Esophagus muscularis mucosa (tissue), 4 donors: ENCODE results near the gene SPSB2. TPM values are rescaled to one million over a fixed set of nuclear protein-coding genes. Genes with fewer than 3 reads are reported as not detected.
"Not testable (repeated sequence)": the region's sequence is repeated elsewhere in the genome, so short reads cannot be mapped to it uniquely, and the experiment has no call there.

Experiments
- DNase-seq: peaks from one replicate; pipeline ENCODE4 v3.0.0-alpha.2; 2017; ENCODE audit errors: extremely low spot score
- H3K27ac ChIP-seq, 4 donors: fragments of 200-600 bp; sonication (generic); replicated peaks in 1 of 4; 1 replicate in 3 of 4; 2 replicates in 1 of 4; pipeline ENCODE4 v1.5.1; 2016 to 2019; ENCODE audit warnings: mild to moderate bottlenecking in 1 of 4
- H3K27me3 ChIP-seq, 4 donors: fragments of 200-600 bp; sonication (generic); one replicate each; pipeline versions ENCODE4 v1.5.1 to v1.6.0; 2016 to 2019
- H3K36me3 ChIP-seq, 4 donors: fragments of 200-600 bp; sonication (generic); one replicate each; pipeline ENCODE4 v1.5.1; 2016 to 2019
- H3K4me1 ChIP-seq, 4 donors: fragments of 200-600 bp; sonication (generic); one replicate each; pipeline ENCODE4 v1.5.1; 2016 to 2019
- H3K4me3 ChIP-seq, 4 donors: fragments of 200-600 bp; sonication (generic); 1 replicate in 2 of 4; 2 replicates in 2 of 4; pipeline ENCODE4 v1.5.1; 2016 to 2019; ENCODE audit warnings: mild to moderate bottlenecking in 4 of 4, moderate library complexity in 1 of 4
- H3K9me3 ChIP-seq, 4 donors: fragments of 200-600 bp; sonication (generic); 1 replicate in 3 of 4; 2 replicates in 1 of 4; pipeline ENCODE4 v1.5.1; 2016 to 2019
- CTCF ChIP-seq, 3 experiments: fragments of 200-600 bp in 2 of 3; fragments of 450-650 bp in 1 of 3; sonication (generic) in 2 of 3; IDR thresholded peaks; one replicate each; pipeline ENCODE4 v1.5.1; 2017 to 2019; ENCODE audit warnings: antibody characterized with exemption in 3 of 3, mild to moderate bottlenecking in 2 of 3, moderate library complexity in 1 of 3
- EP300 ChIP-seq: sonication (generic); formaldehyde crosslinking; IDR thresholded peaks from one replicate; pipeline ENCODE4 v1.6.1; 2017; ENCODE audit warnings: antibody characterized with exemption
- POLR2A ChIP-seq: fragments of 450-650 bp; IDR thresholded peaks from one replicate; pipeline ENCODE4 v1.6.1; 2017; ENCODE audit warnings: antibody characterized with exemption, moderate library complexity, mild to moderate bottlenecking, low read depth
- POLR2AphosphoS5 ChIP-seq, 2 donors: sonication (generic); formaldehyde crosslinking; IDR thresholded peaks; one replicate each; pipeline ENCODE4 v1.6.1; 2017; ENCODE audit warnings: antibody characterized with exemption in 2 of 2
- WGBS: methylation state at CpG from one replicate; pipeline ENCODE4 v1.1.5; 2018; 5-methylcytosine and 5-hydroxymethylcytosine counted together
- intact Hi-C: fragments of 100-400 bp; cut with DNase I; formaldehyde crosslinking; loops from one replicate; pipeline ENCODE4 v1.15.1; 2023
- total RNA-seq, 4 donors: library from RNA; depleted of rRNA; stranded (reverse); fragments of >200 nt; gene quantifications; one replicate each; pipeline versions ENCODE4 v1.1.0 to v1.2.1, GENCODE V29; 2016

The SPSB2 gene
- total RNA-seq, 4 donors from 2014 or later, result 4.2 to 10.8 (median 8.5) TPM

- DNase-seq, result no peak
- intact Hi-C loops, result no loop called here
- peaks cover 0 to 22% (median 16%) of the 10 kb centered on the region in 4 donors for H3K4me1 ChIP-seq
- H3K36me3 ChIP-seq, result no peaks in the 10 kb centered on the region
- no peaks in the 10 kb centered on the region for H3K9me3 ChIP-seq
- H3K4me3 ChIP-seq, result peak overlapping the region; percentile 55 to 57 (median 56)
- H3K27me3 ChIP-seq, result no peaks in the 10 kb centered on the region
- peak overlapping the region; percentile 88 to 94 (median 88) for H3K27ac ChIP-seq
- no peak for TF ChIP-seq POLR2A
- TF ChIP-seq EP300, result no peak
- TF ChIP-seq POLR2AphosphoS5 (IDR thresholded peaks at IDR 0.05), result no peak
- no peak for TF ChIP-seq CTCF (IDR thresholded peaks at IDR 0.05)
- WGBS, result 86% methylated on average over 4 of the region's 5 CpGs
Observed at GRCh38 chr12:6891646-6892001, 18.5 kb upstream of the SPSB2 start.

- Histone ChIP-seq H3K9me3 (no peaks in the 10 kb centered on the region), H3K36me3 (no peaks in the 10 kb centered on the region), H3K4me3 (peak overlapping the region; percentile 55 to 57 (median 56)), H3K27me3 (no peaks in the 10 kb centered on the region), H3K4me1 (peaks cover 0 to 22% (median 16%) of the 10 kb centered on the region in 4 donors), H3K27ac (peak overlapping the region; percentile 88 to 94 (median 88))
- intact Hi-C loops, result no loop called here
- DNase-seq, result peak; percentile 99
- WGBS, result 2% methylated on average over 53 of the region's 68 CpGs
- TF ChIP-seq CTCF (IDR thresholded peaks at IDR 0.05), result peak; percentile 88 to 96 (median 95)
- TF ChIP-seq POLR2AphosphoS5 (IDR thresholded peaks at IDR 0.05), result peak; percentile 93 to 94
- TF ChIP-seq EP300, result no peak
- peak; percentile 26 for TF ChIP-seq POLR2A
Observed at GRCh38 chr12:6890789-6891645, 17.9 kb upstream of the SPSB2 start.

- intact Hi-C loops, H3K9me3 ChIP-seq, DNase-seq, H3K36me3 ChIP-seq, H3K27me3 ChIP-seq: not testable (repeated sequence)
- Histone ChIP-seq H3K4me1 (peaks cover 0 to 22% (median 16%) of the 10 kb centered on the region in 4 donors), H3K27ac (peak overlapping the region; percentile 88 to 94 (median 88)), H3K4me3 (peak overlapping the region in 1 of 4 donors; percentile 56)
- 92% methylated on average over 21 of the region's 21 CpGs for WGBS
Observed at GRCh38 chr12:6889775-6890573, 16.9 kb upstream of the SPSB2 start.

- H3K27ac ChIP-seq, H3K9me3 ChIP-seq, DNase-seq, H3K4me3 ChIP-seq, intact Hi-C loops, H3K27me3 ChIP-seq: not testable (repeated sequence)
- peaks cover 5 to 19% (median 11%) of the 10 kb centered on the region in 4 donors for H3K36me3 ChIP-seq
- WGBS, result 70% methylated on average over 7 of the region's 7 CpGs
- H3K4me1 ChIP-seq, result peaks cover 0 to 22% (median 16%) of the 10 kb centered on the region in 4 donors
Observed at GRCh38 chr12:6888794-6889193, 15.7 kb upstream of the SPSB2 start.

GRCh38 chr12:6888360-6888759 lies 15.3 kb upstream of the SPSB2 start:
- no peaks in the 10 kb centered on the region for H3K27me3 ChIP-seq
- H3K4me1 ChIP-seq, result peaks cover 0 to 22% (median 16%) of the 10 kb centered on the region in 4 donors
- no peak for DNase-seq
- peaks cover 9 to 23% (median 15%) of the 10 kb centered on the region in 4 donors for H3K36me3 ChIP-seq
- no peaks in the 10 kb centered on the region for H3K9me3 ChIP-seq
- 97% methylated on average over 2 of the region's 2 CpGs for WGBS
- H3K4me3 ChIP-seq, result no peak overlapping the region
- TF ChIP-seq CTCF (IDR thresholded peaks at IDR 0.05) (no peak), POLR2A (no peak), POLR2AphosphoS5 (IDR thresholded peaks at IDR 0.05) (no peak), EP300 (no peak)
- intact Hi-C loops, result no loop called here
- no peak overlapping the region for H3K27ac ChIP-seq
